Uterus (tissue), 2 donors: ENCODE data around the gene PREX1.
A peak's percentile ranks its signal among the peaks of the same experiment; 100 is the strongest.

Experiments
- POLR2A ChIP-seq, 2 donors: fragments of 450-650 bp; IDR thresholded peaks; one replicate each; pipeline ENCODE4 v1.6.1; 2016; ENCODE audit warnings: antibody characterized with exemption in 2 of 2, mild to moderate bottlenecking in 1 of 2, moderate library complexity in 1 of 2
- TF ChIP-seq, protein P1 (sequence below), 4 experiments: fragments of 200-600 bp in 2 of 4; fragments of 450-650 bp in 2 of 4; sonication (generic) in 2 of 4; IDR thresholded peaks; one replicate each; pipeline ENCODE4 v1.5.1; 2016 to 2019; ENCODE audit warnings: antibody characterized with exemption in 4 of 4, mild to moderate bottlenecking in 2 of 4, moderate library complexity in 1 of 4

DNA sequence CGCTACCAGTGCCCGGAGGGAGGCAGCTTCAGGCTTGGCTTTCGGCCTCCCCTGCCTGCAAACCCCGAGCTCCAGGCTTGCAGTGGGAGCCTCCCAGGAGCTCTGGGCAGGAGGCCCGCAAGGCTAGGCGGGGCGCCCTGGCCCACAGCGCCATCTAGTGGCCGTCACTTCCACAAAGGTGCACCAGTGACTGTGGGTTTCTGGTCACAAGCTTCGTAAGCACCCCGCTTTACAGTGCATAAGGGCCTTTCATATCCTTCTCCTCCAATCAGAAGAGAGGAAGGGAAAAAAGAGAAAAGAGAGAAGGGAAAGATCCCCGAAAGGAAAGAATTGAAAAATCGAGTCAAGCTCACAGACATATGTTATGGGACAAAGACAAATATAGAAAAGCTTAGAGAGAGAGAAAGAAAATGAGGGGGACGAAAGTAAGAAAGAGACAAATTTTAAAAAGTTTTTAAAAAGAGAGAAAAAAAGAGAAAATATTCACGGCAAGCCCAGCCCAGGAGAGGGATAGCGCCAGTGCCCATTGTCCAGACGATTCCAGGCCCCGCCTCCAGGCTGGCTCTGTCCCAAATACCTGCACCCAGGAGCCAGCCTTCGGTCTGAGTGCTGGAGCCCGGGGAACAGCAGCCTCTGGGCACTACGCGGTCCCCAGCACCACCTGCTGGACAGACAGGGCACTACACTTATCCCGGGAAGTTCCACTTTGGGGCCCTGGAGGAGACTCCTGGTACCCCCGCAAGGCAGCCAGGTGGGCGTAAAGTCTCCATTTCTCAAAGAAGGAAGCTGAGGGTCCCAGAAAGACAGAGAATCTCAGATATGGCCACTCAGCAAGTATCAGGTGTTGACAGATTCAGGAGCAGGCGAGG is 207.1 kb downstream of the PREX1 start:
- TF ChIP-seq, protein P1, sequence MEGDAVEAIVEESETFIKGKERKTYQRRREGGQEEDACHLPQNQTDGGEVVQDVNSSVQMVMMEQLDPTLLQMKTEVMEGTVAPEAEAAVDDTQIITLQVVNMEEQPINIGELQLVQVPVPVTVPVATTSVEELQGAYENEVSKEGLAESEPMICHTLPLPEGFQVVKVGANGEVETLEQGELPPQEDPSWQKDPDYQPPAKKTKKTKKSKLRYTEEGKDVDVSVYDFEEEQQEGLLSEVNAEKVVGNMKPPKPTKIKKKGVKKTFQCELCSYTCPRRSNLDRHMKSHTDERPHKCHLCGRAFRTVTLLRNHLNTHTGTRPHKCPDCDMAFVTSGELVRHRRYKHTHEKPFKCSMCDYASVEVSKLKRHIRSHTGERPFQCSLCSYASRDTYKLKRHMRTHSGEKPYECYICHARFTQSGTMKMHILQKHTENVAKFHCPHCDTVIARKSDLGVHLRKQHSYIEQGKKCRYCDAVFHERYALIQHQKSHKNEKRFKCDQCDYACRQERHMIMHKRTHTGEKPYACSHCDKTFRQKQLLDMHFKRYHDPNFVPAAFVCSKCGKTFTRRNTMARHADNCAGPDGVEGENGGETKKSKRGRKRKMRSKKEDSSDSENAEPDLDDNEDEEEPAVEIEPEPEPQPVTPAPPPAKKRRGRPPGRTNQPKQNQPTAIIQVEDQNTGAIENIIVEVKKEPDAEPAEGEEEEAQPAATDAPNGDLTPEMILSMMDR (IDR thresholded peaks at IDR 0.05): peak; percentile 77 to 97 (median 96)
- no peak for TF ChIP-seq POLR2A (IDR thresholded peaks at IDR 0.05)
